Endothelial cell of umbilical vein (primary cell): ENCODE results near the gene ACBD6.

Experiments
- CTCF ChIP-seq, 2 donors: IDR thresholded peaks; 1 replicate in 1 of 2; 2 replicates in 1 of 2; pipeline ENCODE4 v1.5.1; 2011; ENCODE audit warnings: low read length in 2 of 2, mild to moderate bottlenecking in 2 of 2, moderate library complexity in 2 of 2, control low read depth in 1 of 2, inconsistent platforms in 1 of 2, low read depth in 1 of 2; ENCODE audit not compliant: insufficient read depth in 1 of 2; ENCODE audit errors: extremely low read depth in 1 of 2
- EZH2 ChIP-seq: IDR thresholded peaks from 2 replicates; pipeline ENCODE4 v1.6.1; 2012; ENCODE audit warnings: borderline replicate concordance, low read depth, mild to moderate bottlenecking, moderate library complexity, low read length, inconsistent platforms; ENCODE audit not compliant: severe bottlenecking
- POLR2A ChIP-seq: IDR thresholded peaks from 2 replicates; pipeline ENCODE4 v1.6.1; 2012; ENCODE audit warnings: low read depth, mild to moderate bottlenecking, control low read depth, low read length
- TF ChIP-seq, protein P1 (sequence below): IDR thresholded peaks from 2 replicates; pipeline ENCODE4 v1.6.1; 2011; ENCODE audit not compliant: insufficient read depth, insufficient read length

DNA sequence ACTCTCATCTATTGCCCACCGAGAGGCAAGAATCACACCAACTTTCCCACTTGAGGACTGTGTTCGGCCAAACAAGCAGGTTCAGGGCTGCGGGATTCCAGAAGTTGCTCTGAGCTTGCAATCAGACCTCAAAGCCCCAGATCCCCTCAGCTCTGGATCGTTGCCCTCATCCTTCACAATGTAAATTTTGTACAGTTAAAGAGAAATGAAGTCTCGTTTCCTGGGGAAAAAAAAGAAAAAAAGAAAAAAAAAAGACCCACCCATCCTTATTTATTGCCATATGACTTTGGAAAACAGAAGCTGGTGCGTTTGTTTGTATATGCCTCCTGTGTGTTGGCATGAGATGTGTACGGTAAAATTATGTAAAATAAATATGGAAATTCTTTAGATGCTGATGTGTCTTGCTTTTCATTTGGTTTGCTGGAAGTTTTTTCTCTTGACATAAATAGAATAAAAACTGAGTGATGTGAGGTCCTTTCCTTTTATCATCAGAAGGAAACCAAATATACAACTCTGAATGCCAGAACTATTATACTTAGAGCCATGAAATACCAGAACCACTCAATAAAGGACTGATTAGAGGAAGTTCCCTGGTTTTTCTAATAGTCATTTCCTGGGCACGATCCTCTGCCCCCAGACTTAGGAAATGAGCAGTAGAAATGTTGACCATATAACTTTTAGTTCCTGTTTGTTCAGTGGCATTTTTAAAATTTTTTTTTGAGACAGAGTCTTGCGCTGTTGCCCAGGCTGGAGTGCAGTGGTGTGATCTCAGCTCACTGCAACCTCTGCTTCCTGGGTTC is 223.6 kb downstream of the ACBD6 start:
- TF ChIP-seq CTCF (IDR thresholded peaks at IDR 0.05; ENCODE audit: extremely low read depth in 1 of 2, insufficient read depth in 1 of 2, low read depth in 1 of 2, low read length in 2 of 2) (no peak), POLR2A (no peak), EZH2 (no peak)
- TF ChIP-seq, protein P1, sequence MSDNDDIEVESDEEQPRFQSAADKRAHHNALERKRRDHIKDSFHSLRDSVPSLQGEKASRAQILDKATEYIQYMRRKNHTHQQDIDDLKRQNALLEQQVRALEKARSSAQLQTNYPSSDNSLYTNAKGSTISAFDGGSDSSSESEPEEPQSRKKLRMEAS, result no peak
